SK-N-SH (cell line): ENCODE results near the gene DHDDS.

Experiments
- POLR2AphosphoS5 ChIP-seq: IDR thresholded peaks from 2 replicates; pipeline ENCODE4 v1.6.1; 2012; ENCODE audit warnings: low read depth, low read length
- TF ChIP-seq, protein P1 (sequence below): IDR thresholded peaks from 2 replicates; pipeline ENCODE4 v1.4.0; 2012; ENCODE audit warnings: low read depth, borderline replicate concordance

GRCh38 chr1:26469558-26469957 lies 37.4 kb downstream of the DHDDS start:
- TF ChIP-seq, protein P1, sequence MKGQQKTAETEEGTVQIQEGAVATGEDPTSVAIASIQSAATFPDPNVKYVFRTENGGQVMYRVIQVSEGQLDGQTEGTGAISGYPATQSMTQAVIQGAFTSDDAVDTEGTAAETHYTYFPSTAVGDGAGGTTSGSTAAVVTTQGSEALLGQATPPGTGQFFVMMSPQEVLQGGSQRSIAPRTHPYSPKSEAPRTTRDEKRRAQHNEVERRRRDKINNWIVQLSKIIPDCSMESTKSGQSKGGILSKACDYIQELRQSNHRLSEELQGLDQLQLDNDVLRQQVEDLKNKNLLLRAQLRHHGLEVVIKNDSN: no peak
- no peak for TF ChIP-seq POLR2AphosphoS5
